ENCODE results near the gene ATPAF1.

GRCh38 chr1:46667782-46668760 is at the start of gene ATPAF1:
- no peak for TF ChIP-seq ELK1 (IDR thresholded peaks at IDR 0.05; ENCODE audit: low read depth, low read length)
- 0 out of 3 replicates have a peak, but pooled peaks have one; percentile 8 for TF ChIP-seq CTCF (IDR thresholded peaks at IDR 0.05)
- no peak for TF ChIP-seq KDM1A (IDR thresholded peaks at IDR 0.05; ENCODE audit: low read depth)
- no peak for TF ChIP-seq HDAC2 (IDR thresholded peaks at IDR 0.05)
- no peak for TF ChIP-seq EP300 (IDR thresholded peaks at IDR 0.05)
- no peak for TF ChIP-seq POLR2AphosphoS2 (conservative IDR thresholded peaks at IDR 0.05; ENCODE audit: low read length)
- TF ChIP-seq POLR2A (IDR thresholded peaks at IDR 0.05; ENCODE audit: low read length): peak; percentile 40
- TF ChIP-seq NPAS2 (CRISPR knock-in tag; IDR thresholded peaks at IDR 0.05; ENCODE audit: borderline replicate concordance): no peak
- no peak for TF ChIP-seq BHLHE40 (IDR thresholded peaks at IDR 0.05; ENCODE audit: low read depth, low read length)
- peak; percentile 56 for TF ChIP-seq MAX (IDR thresholded peaks at IDR 0.05)
- TF ChIP-seq RAD21 (conservative IDR thresholded peaks at IDR 0.05 in 1 of 2, IDR thresholded peaks at IDR 0.05 in 1 of 2): no peak; a peak in 1 of 5 replicates
- peak; percentile 33 to 61; a peak in 2 of 5 replicates for TF ChIP-seq JUN (IDR thresholded peaks at IDR 0.05)
- no peak for TF ChIP-seq MYC (IDR thresholded peaks at IDR 0.05; ENCODE audit: borderline replicate concordance, low read length)
- no peak for TF ChIP-seq RCOR1 (IDR thresholded peaks at IDR 0.05; ENCODE audit: low read depth, low read length)
